Measurements from ENCODE around the gene OTOA.
"Not testable (repeated sequence)": the region's sequence is repeated elsewhere in the genome, so short reads cannot be mapped to it uniquely, and the experiment has no call there.

DNA sequence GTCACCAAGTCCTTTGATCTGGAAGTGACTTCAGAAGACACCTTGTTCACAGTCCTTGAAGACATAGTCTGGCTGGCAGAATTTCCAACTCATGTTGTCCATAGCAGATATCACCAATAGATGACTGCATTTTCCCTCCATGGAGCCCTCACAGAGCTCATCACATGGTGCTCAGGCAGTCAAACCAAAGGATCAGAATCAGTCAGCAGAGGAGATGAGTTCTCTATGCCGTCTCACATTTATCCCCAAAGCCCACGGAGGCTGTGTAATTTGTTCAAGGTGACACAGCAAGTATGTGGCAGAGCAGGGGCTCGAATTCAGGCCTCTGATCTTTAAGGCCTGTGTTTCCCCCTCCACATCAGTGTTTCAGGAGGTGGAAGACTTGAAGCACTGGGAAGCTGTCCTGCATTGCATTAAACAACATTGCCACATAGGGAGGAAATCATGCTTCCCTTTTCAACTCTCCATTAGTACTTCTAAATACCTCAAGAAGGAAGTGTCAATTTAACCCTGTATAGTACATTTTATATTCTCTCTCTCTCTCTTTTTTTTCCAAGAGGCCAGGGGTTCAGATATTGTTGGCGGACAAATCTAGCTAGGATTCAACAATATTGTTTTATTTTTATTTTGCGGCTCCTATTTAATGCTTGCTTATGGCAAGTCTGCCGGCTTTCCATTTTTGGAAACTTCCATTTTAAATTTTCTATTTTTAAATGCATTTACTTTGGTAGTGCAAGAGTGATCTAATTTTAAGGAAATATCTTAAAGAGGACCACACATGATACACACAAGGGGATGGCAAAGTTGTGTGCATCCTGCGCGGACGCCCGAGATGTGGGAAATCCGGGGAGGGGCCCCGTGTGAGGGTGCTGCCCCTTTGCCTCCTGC lies 92.7 kb downstream of the OTOA start:
- not testable (repeated sequence) for TF ChIP-seq POLR2A (IDR thresholded peaks at IDR 0.05)
- TF ChIP-seq, protein P1, sequence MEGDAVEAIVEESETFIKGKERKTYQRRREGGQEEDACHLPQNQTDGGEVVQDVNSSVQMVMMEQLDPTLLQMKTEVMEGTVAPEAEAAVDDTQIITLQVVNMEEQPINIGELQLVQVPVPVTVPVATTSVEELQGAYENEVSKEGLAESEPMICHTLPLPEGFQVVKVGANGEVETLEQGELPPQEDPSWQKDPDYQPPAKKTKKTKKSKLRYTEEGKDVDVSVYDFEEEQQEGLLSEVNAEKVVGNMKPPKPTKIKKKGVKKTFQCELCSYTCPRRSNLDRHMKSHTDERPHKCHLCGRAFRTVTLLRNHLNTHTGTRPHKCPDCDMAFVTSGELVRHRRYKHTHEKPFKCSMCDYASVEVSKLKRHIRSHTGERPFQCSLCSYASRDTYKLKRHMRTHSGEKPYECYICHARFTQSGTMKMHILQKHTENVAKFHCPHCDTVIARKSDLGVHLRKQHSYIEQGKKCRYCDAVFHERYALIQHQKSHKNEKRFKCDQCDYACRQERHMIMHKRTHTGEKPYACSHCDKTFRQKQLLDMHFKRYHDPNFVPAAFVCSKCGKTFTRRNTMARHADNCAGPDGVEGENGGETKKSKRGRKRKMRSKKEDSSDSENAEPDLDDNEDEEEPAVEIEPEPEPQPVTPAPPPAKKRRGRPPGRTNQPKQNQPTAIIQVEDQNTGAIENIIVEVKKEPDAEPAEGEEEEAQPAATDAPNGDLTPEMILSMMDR (IDR thresholded peaks at IDR 0.05), result not testable (repeated sequence)

Data from body of pancreas (tissue), 4 donors.